Endodermal cell (in vitro differentiated cells): ENCODE results near the gene ZNF384. TPM values are rescaled to one million over a fixed set of nuclear protein-coding genes. Genes with fewer than 3 reads are reported as not detected.

ENCODE experiments used
- DNase-seq: peaks from one replicate; pipeline ENCODE4 v3.0.0-alpha.2; 2017
- H3K27ac ChIP-seq: 2 replicates; pipeline ENCODE4 v1.5.1; 2013; ENCODE audit warnings: mild to moderate bottlenecking, low read depth, low read length, moderate library complexity
- H3K27me3 ChIP-seq: 2 replicates; pipeline ENCODE4 v1.6.1; 2013; ENCODE audit warnings: mild to moderate bottlenecking, low read length, moderate library complexity; ENCODE audit not compliant: insufficient read depth, control insufficient read depth, poor library complexity, severe bottlenecking
- H3K36me3 ChIP-seq: 2 replicates; pipeline ENCODE4 v1.7.0; 2013; ENCODE audit warnings: mild to moderate bottlenecking, low read length, moderate library complexity; ENCODE audit not compliant: control insufficient read depth, insufficient read depth
- H3K4me1 ChIP-seq: one replicate; pipeline ENCODE4 v1.7.0; 2013; ENCODE audit warnings: low read length; ENCODE audit not compliant: control insufficient read depth, insufficient read depth
- H3K4me3 ChIP-seq: 2 replicates; pipeline ENCODE4 v1.5.1; 2013; ENCODE audit warnings: mild to moderate bottlenecking, low read length, moderate library complexity
- H3K9ac ChIP-seq: 2 replicates; pipeline ENCODE4 v1.6.1; 2013; ENCODE audit warnings: mild to moderate bottlenecking, low read length, moderate library complexity; ENCODE audit not compliant: poor library complexity, severe bottlenecking; ENCODE audit errors: extremely low read depth
- H3K9me3 ChIP-seq: 2 replicates; pipeline ENCODE4 v1.6.1; 2013; ENCODE audit warnings: mild to moderate bottlenecking, low read length, moderate library complexity; ENCODE audit not compliant: control insufficient read depth
- H3K27ac Mint-ChIP-seq: 2 replicates; pipeline ENCODE4 v1.8.0; 2020; ENCODE audit warnings: mixed read lengths
- H3K27me3 Mint-ChIP-seq: 2 replicates; pipeline ENCODE4 v1.8.0; 2021; ENCODE audit warnings: mild to moderate bottlenecking, mixed read lengths; ENCODE audit not compliant: insufficient read depth
- H3K36me3 Mint-ChIP-seq: 2 replicates; pipeline ENCODE4 v1.8.0; 2020; ENCODE audit warnings: low read depth, mixed read lengths
- H3K4me1 Mint-ChIP-seq: 2 replicates; pipeline ENCODE4 v1.8.0; 2020; ENCODE audit warnings: mixed read lengths
- H3K4me3 Mint-ChIP-seq: 2 replicates; pipeline ENCODE4 v1.8.0; 2020; ENCODE audit warnings: mild to moderate bottlenecking, moderate library complexity, mixed read lengths
- H3K9me3 Mint-ChIP-seq: 2 replicates; pipeline ENCODE4 v1.8.0; 2020; ENCODE audit warnings: mild to moderate bottlenecking, mixed read lengths
- WGBS, 2 experiments: methylation state at CpG; one replicate each; pipeline versions ENCODE4 v1.1.5 to v1.1.7; 2013; ENCODE audit warnings: missing lambda C conversion rate in 2 of 2, mixed read lengths in 1 of 2; ENCODE audit not compliant: insufficient coverage in 1 of 2, insufficient read length in 1 of 2; 5-methylcytosine and 5-hydroxymethylcytosine counted together
- total RNA-seq, 2 donors: library from RNA; stranded (reverse); fragmentation: NEBNext Ultra II Directional in 1 of 2; extraction: Animal tissue kit (Norgen Biotek cat#: 25700) in 1 of 2; gene quantifications; 2 replicates in 1 of 2; 3 replicates in 1 of 2; pipeline ENCODE4 v1.2.1, GENCODE V29; 2021
- TF ChIP-seq, protein P1 (sequence below): fragments of 200-600 bp; sonication (generic); conservative IDR thresholded peaks from 2 replicates; pipeline ENCODE4 v1.5.0; 2021; ENCODE audit warnings: antibody characterized with exemption, mild to moderate bottlenecking

The ZNF384 gene
- total RNA-seq, 2 donors from 2014 or later = 74.4 to 146 TPM

- Mint-ChIP-seq H3K27me3 (peaks cover 86% of the 10 kb centered on the region), H3K4me1 (peaks cover 20% of the 10 kb centered on the region), H3K4me3 (peak overlapping the region; percentile 62), H3K9me3 (peaks cover 4% of the 10 kb centered on the region), H3K27ac (no peak overlapping the region), H3K36me3 (no peaks in the 10 kb centered on the region)
- H3K4me1 ChIP-seq = no peaks in the 10 kb centered on the region
- WGBS, 2 experiments = 37 to 41% methylated on average over 8 to 13 of the region's 13 CpGs
- no peak overlapping the region for H3K27ac ChIP-seq
- H3K4me3 ChIP-seq = peak overlapping the region; percentile 78
- H3K9me3 ChIP-seq = no peaks in the 10 kb centered on the region
- DNase-seq = peak; percentile 77
- TF ChIP-seq, protein P1, sequence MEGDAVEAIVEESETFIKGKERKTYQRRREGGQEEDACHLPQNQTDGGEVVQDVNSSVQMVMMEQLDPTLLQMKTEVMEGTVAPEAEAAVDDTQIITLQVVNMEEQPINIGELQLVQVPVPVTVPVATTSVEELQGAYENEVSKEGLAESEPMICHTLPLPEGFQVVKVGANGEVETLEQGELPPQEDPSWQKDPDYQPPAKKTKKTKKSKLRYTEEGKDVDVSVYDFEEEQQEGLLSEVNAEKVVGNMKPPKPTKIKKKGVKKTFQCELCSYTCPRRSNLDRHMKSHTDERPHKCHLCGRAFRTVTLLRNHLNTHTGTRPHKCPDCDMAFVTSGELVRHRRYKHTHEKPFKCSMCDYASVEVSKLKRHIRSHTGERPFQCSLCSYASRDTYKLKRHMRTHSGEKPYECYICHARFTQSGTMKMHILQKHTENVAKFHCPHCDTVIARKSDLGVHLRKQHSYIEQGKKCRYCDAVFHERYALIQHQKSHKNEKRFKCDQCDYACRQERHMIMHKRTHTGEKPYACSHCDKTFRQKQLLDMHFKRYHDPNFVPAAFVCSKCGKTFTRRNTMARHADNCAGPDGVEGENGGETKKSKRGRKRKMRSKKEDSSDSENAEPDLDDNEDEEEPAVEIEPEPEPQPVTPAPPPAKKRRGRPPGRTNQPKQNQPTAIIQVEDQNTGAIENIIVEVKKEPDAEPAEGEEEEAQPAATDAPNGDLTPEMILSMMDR = no peak
- no peaks in the 10 kb centered on the region for H3K36me3 ChIP-seq
- H3K27me3 ChIP-seq = peaks cover 33% of the 10 kb centered on the region
- no peak overlapping the region for H3K9ac ChIP-seq
Measured at GRCh38 chr12:6701078-6701768, 12.0 kb upstream of the ZNF384 start.

- no peaks in the 10 kb centered on the region for H3K9me3 ChIP-seq
- H3K9ac ChIP-seq = peak within 1 kb of the TSS; percentile 6
- Mint-ChIP-seq H3K27me3 (peaks cover 91% of the 10 kb centered on the region), H3K9me3 (peaks cover 4% of the 10 kb centered on the region), H3K27ac (no peak within 1 kb of the TSS), H3K4me1 (peaks cover 20% of the 10 kb centered on the region), H3K4me3 (peak within 1 kb of the TSS; percentile 62), H3K36me3 (no peaks in the 10 kb centered on the region)
- H3K27me3 ChIP-seq = peaks cover 33% of the 10 kb centered on the region
- 0 to 1% methylated on average over 3 to 43 of the region's 43 CpGs for WGBS, 2 experiments
- no peaks in the 10 kb centered on the region for H3K36me3 ChIP-seq
- DNase-seq = peak; percentile 83
- no peak within 1 kb of the TSS for H3K27ac ChIP-seq
- H3K4me1 ChIP-seq = no peaks in the 10 kb centered on the region
- TF ChIP-seq, protein P1 = no peak
- H3K4me3 ChIP-seq = peak within 1 kb of the TSS; percentile 78
Measured at GRCh38 chr12:6700646-6701051, 11.5 kb upstream of the ZNF384 start, which contains the start of gene PIANP. Gene PIANP, minus strand, starts transcription at chr12:6700815. Its CDS starts 2,754 bp downstream, at chr12:6698061.

- no peak overlapping the region for H3K27ac Mint-ChIP-seq
- peak; percentile 85 for DNase-seq
- Histone ChIP-seq H3K27me3 (peaks cover 33% of the 10 kb centered on the region), H3K9me3 (no peaks in the 10 kb centered on the region), H3K27ac (no peak overlapping the region), H3K36me3 (no peaks in the 10 kb centered on the region), H3K4me1 (no peaks in the 10 kb centered on the region), H3K4me3 (peak overlapping the region; percentile 75), H3K9ac (peak overlapping the region; percentile 6)
- peaks cover 20% of the 10 kb centered on the region for H3K4me1 Mint-ChIP-seq
- TF ChIP-seq, protein P1 = no peak
- 2 to 3% methylated on average over 7 to 55 of the region's 65 CpGs for WGBS, 2 experiments
- peak overlapping the region; percentile 62 for H3K4me3 Mint-ChIP-seq
- H3K36me3 Mint-ChIP-seq = no peaks in the 10 kb centered on the region
- H3K27me3 Mint-ChIP-seq = peaks cover 88% of the 10 kb centered on the region
- peaks cover 4% of the 10 kb centered on the region for H3K9me3 Mint-ChIP-seq
Measured at GRCh38 chr12:6699989-6700645, 10.9 kb upstream of the ZNF384 start.
